ENCODE data around the gene AP1M1.

DNA sequence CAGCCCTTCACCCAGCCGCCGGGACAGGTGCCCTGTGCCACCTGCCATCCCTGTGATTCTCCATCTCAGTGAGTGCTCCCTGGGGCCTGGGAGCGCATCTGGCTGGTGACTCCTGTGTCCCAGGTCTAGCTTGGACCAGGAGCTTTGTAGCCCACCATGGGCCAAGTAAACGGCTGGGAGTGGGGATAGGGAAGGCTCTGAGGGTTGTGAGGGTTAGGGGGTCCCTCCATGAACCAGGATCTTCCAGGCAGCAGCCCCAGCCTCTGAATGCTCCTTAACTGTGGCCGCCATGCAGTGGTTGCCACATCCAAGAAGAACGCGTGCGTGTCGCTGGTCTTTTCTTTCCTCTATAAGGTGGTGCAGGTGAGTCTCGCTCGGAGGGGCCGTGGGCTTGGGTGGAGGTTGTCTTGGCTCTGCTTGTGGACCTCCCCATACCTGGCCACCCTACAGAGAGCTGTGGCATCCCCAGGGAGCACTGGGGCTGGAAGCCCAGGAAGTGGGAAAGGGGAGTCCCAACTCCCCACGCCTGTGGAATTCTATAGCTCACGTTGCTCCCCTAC, 8.4 kb downstream of the AP1M1 start:
- TF ChIP-seq CTCF (IDR thresholded peaks at IDR 0.05; ENCODE audit: insufficient read depth, low read length, poor library complexity, severe bottlenecking) (no peak), EZH2phosphoT487 (conservative IDR thresholded peaks at IDR 0.05; ENCODE audit: low read length) (no peak)

Data from SU-DHL-6 (cell line).